Stimulated activated naive CD8-positive, alpha-beta T cell treated with anti-CD3 and anti-CD28 coated beads, Interleukin-15, amount 100 ng/mL, for 72 hours (primary cell): ENCODE results near the gene TMC6.
"Not testable (repeated sequence)": the region's sequence is repeated elsewhere in the genome, so short reads cannot be mapped to it uniquely, and the experiment has no call there.

Source experiments
- ATAC-seq: fragments of 150-1000 bp; cut with Tn5 transposase; 2 replicates; pipeline ENCODE4 v1.10.0; 2021; ENCODE audit warnings: mild to moderate bottlenecking, moderate library complexity
- DNase-seq, 2 donors: peaks; one replicate each; pipeline ENCODE4 v3.0.0; 2021 to 2022
- H3K27ac Mint-ChIP-seq, 2 donors: one replicate each; pipeline ENCODE4 v1.8.0; 2022; ENCODE audit warnings: mild to moderate bottlenecking in 2 of 2, mixed read lengths in 2 of 2, moderate library complexity in 2 of 2
- H3K27me3 Mint-ChIP-seq: one replicate; pipeline ENCODE4 v1.8.0; 2022; ENCODE audit warnings: mixed read lengths
- H3K4me1 Mint-ChIP-seq: one replicate; pipeline ENCODE4 v1.8.0; 2022; ENCODE audit warnings: mild to moderate bottlenecking, mixed read lengths
- H3K4me3 Mint-ChIP-seq, 2 donors: one replicate each; pipeline ENCODE4 v1.8.0; 2022; ENCODE audit warnings: mild to moderate bottlenecking in 2 of 2, mixed read lengths in 2 of 2, moderate library complexity in 1 of 2
- H3K9me3 Mint-ChIP-seq, 2 donors: one replicate each; pipeline ENCODE4 v1.8.0; 2022; ENCODE audit warnings: mixed read lengths in 2 of 2

The TMC6 gene

GRCh38 chr17:78142119-78142861, 13.7 kb upstream of the TMC6 start:
- peaks cover 81% of the 10 kb centered on the region for H3K4me1 Mint-ChIP-seq
- no peaks in the 10 kb centered on the region for H3K27me3 Mint-ChIP-seq
- H3K27ac Mint-ChIP-seq = peak overlapping the region in 1 of 2 donors; percentile 78
- no peak for ATAC-seq
- H3K9me3 Mint-ChIP-seq = no peaks in the 10 kb centered on the region
- no peak overlapping the region for H3K4me3 Mint-ChIP-seq
- no peak for DNase-seq

- H3K4me1 Mint-ChIP-seq = peaks cover 81% of the 10 kb centered on the region
- DNase-seq = no peak
- H3K4me3 Mint-ChIP-seq = no peak overlapping the region
- H3K9me3 Mint-ChIP-seq = no peaks in the 10 kb centered on the region
- ATAC-seq = no peak
- no peaks in the 10 kb centered on the region for H3K27me3 Mint-ChIP-seq
- H3K27ac Mint-ChIP-seq = peak overlapping the region in 1 of 2 donors; percentile 78
These were observed 13.0 kb upstream of the TMC6 start for GRCh38 chr17:78141437-78142118.

DNA sequence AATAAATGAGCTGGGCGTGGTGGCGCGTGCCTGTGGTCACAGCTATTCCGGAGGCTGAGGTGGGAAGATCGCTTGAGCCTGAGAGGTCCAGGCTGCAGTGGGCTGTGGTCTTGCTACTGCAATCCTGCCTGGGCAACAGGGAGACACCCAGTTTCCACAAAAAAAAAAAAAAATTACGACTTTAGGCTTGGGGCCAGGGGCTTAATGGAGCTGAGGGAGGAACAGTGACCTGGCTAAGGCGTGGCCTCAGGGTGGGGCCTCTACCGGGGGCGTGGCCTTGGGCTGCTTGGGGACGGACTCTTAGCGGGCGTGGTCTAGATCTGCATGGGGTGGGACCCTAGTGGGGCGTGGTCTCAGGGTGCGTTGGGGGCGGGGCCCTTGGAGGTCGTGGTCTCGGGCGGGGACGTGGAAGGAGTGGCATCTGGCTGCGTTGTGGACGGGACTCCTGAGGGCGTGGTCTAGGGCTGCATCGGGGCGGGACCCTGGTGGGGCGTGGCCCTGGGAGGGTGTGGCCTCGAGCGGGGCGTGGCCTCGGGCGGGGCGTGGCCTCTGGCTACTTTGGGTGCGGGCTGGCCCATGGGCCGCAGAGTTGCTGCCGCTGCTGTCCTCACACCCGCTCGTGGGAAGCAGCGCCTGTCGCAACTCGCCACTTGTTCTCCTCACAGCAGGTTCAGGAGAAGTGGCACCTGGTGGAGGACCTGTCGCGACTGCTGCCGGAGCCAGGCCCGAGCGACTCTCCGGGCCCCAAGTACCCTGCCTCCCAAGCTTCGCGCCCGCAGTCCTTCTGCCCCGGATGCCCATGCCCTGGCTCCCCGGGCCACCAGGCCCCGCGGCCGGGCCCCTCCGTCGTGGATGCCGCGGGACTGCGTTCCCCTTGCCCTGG, 11.9 kb upstream of the TMC6 start:
- Mint-ChIP-seq H3K4me3 (peak overlapping the region; percentile 30 to 38), H3K9me3 (no peaks in the 10 kb centered on the region), H3K4me1 (peaks cover 92% of the 10 kb centered on the region), H3K27ac (peak overlapping the region in 1 of 2 donors; percentile 35), H3K27me3 (no peaks in the 10 kb centered on the region)
- peak; percentile 98 to 100 for DNase-seq
- peak; percentile 89 for ATAC-seq

- H3K9me3 Mint-ChIP-seq, ATAC-seq, DNase-seq, H3K27me3 Mint-ChIP-seq: not testable (repeated sequence)
- peak overlapping the region in 1 of 2 donors; percentile 38 for H3K4me3 Mint-ChIP-seq
- H3K4me1 Mint-ChIP-seq = peaks cover 97% of the 10 kb centered on the region
- H3K27ac Mint-ChIP-seq = peak overlapping the region in 1 of 2 donors; percentile 74
These were observed 11.3 kb upstream of the TMC6 start for GRCh38 chr17:78139861-78140168.

GRCh38 chr17:78138204-78139060, 9.9 kb upstream of the TMC6 start:
- H3K27ac Mint-ChIP-seq = peak overlapping the region in 1 of 2 donors; percentile 94
- ATAC-seq = no peak
- H3K4me3 Mint-ChIP-seq = peak overlapping the region; percentile 31 to 54

DNA sequence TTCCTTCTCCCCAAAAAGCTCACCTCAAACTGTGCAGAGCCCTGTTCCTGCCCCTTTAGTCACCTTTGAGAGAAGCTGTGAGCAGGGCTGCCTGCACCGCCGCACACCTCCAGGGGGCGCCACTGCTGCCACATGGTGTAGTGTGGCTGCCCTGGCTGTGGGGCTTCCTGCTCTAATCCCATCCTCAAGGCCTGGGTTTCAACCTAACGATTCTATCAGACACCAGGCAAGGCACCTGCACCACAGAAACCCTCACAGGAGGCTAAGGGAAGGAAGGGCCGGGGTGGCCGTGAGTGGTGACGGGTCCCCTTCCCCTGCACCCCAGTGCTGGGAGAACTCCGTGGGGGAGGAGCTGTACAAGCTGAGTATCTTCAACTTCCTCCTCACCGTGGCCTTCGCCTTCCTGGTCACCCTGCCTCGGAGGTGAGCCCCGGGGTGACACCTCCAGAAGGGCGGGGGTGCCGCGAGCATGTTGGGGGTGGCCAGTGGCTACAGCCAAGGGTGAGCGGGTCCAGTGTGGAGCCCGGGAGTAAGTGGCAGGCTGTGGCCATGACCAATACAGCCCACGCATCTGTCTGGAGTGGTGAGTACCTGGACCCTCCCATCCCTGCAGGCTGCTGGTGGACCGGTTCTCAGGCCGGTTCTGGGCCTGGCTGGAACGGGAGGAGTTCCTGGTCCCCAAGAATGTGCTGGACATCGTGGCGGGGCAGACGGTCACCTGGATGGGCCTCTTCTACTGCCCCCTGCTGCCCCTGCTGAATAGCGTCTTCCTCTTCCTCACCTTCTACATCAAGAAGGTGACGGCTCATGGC, 9.0 kb upstream of the TMC6 start:
- DNase-seq = peak in 1 of 2 donors; percentile 46
- Mint-ChIP-seq H3K4me3 (peak overlapping the region in 1 of 2 donors; percentile 54), H3K27me3 (no peaks in the 10 kb centered on the region), H3K4me1 (peaks cover 97% of the 10 kb centered on the region), H3K9me3 (no peaks in the 10 kb centered on the region), H3K27ac (peak overlapping the region in 1 of 2 donors; percentile 94)
- ATAC-seq = peak; percentile 14

More at GRCh38 chr17:78138204-78139060, 9.9 kb upstream of the TMC6 start:
- Mint-ChIP-seq H3K9me3 (no peaks in the 10 kb centered on the region), H3K4me1 (peaks cover 97% of the 10 kb centered on the region), H3K27me3 (no peaks in the 10 kb centered on the region)
- peak in 1 of 2 donors; percentile 24 for DNase-seq

- Mint-ChIP-seq H3K27ac (peak overlapping the region in 1 of 2 donors; percentile 77), H3K4me3 (peak overlapping the region in 1 of 2 donors; percentile 31), H3K9me3 (no peaks in the 10 kb centered on the region), H3K27me3 (no peaks in the 10 kb centered on the region), H3K4me1 (peaks cover 85% of the 10 kb centered on the region)
- ATAC-seq (no peak), DNase-seq (no peak)
These were observed 7.4 kb upstream of the TMC6 start for GRCh38 chr17:78135858-78136500.

DNA sequence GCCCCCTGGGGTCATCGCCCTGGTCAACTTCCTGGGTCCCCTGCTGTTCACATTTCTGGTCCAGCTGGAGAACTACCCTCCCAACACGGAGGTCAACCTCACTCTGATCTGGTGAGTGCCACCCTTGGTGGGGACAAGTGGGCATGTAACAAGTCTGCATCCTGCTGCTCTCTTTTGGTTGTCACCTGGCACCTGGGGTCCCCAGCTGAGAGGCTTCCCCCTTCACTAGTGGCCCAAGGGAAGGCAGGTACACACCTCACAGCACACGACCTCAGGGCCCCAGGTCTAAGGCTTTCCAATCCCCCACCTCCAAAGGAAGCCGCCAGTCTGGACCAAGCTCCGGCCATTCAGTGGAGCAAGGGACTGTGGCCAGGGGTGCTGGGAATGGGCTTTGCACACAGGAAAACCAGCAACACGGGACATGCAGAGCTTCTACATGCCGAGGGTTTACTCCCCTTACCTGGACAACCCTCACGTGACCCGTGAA, 6.4 kb upstream of the TMC6 start:
- Mint-ChIP-seq H3K27me3 (no peaks in the 10 kb centered on the region), H3K9me3 (no peaks in the 10 kb centered on the region), H3K4me3 (no peak overlapping the region), H3K4me1 (peaks cover 87% of the 10 kb centered on the region), H3K27ac (no peak overlapping the region)
- no peak for ATAC-seq
- no peak for DNase-seq

DNA sequence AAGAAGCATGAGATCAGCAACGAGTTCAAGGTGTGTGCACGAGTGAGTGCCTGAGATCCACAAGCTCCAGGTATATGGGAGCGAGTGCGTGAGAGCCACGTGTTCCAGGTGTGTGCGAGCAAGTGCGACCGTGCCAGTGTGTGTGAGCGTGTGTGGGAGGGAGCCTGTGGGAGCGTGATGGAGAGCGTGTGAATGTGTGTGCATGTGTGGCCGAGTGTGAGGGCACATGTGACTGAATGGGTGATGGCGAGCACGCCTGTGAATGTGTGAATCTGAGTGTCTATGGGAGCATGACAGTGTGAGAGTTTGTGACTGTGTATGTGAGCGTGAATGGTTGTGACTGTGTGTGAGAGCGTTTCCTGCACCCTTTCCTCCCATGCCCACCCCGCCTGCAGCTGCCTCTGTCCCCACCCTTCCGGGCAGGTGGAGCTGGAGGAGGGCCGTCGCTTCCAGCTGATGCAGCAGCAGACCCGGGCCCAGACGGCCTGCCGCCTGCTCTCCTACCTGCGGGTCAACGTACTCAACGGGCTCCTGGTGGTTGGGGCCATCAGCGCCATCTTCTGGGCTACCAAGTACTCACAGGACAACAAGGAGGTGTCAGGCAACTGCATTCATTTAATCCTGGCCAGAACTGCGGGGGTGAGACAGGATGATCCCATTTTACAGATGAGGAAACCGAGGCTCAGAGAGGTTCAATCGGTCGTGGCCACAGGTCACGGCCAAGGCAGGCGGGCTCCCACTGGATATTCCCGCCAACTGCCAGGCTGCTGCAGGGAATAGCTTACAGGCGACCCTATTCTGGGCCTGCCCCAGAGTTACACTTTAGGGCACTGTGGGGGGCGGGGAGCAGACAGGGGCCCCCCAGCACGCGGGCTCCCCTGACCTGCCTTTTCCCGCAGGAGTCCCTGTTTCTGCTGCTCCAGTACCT, 5.7 kb upstream of the TMC6 start:
- H3K27me3 Mint-ChIP-seq = no peaks in the 10 kb centered on the region
- H3K9me3 Mint-ChIP-seq = no peaks in the 10 kb centered on the region
- peak overlapping the region; percentile 90 to 95 for H3K4me3 Mint-ChIP-seq
- peaks cover 87% of the 10 kb centered on the region for H3K4me1 Mint-ChIP-seq
- H3K27ac Mint-ChIP-seq = peak overlapping the region in 1 of 2 donors; percentile 3
- DNase-seq (peak; percentile 72 to 80), ATAC-seq (peak; percentile 4)

- no peaks in the 10 kb centered on the region for H3K27me3 Mint-ChIP-seq
- H3K27ac Mint-ChIP-seq = peak overlapping the region in 1 of 2 donors; percentile 23
- DNase-seq (peak in 1 of 2 donors; percentile 28), ATAC-seq (no peak)
- H3K4me3 Mint-ChIP-seq = peak overlapping the region; percentile 90 to 95
- peaks cover 84% of the 10 kb centered on the region for H3K4me1 Mint-ChIP-seq
- no peaks in the 10 kb centered on the region for H3K9me3 Mint-ChIP-seq
These were observed 4.8 kb upstream of the TMC6 start for GRCh38 chr17:78133179-78133951.

GRCh38 chr17:78132767-78133178, 4.2 kb upstream of the TMC6 start:
- Mint-ChIP-seq H3K4me3 (peak overlapping the region; percentile 90 to 95), H3K4me1 (peaks cover 79% of the 10 kb centered on the region), H3K27ac (no peak overlapping the region), H3K27me3 (no peaks in the 10 kb centered on the region), H3K9me3 (no peaks in the 10 kb centered on the region)
- DNase-seq (no peak), ATAC-seq (no peak)

GRCh38 chr17:78132084-78132676, 3.6 kb upstream of the TMC6 start:
- H3K4me1 Mint-ChIP-seq = peaks cover 78% of the 10 kb centered on the region
- ATAC-seq = peak; percentile 16
- H3K27me3 Mint-ChIP-seq = no peaks in the 10 kb centered on the region
- peak overlapping the region; percentile 11 to 74 for H3K27ac Mint-ChIP-seq
- peak overlapping the region; percentile 90 to 95 for H3K4me3 Mint-ChIP-seq
- no peaks in the 10 kb centered on the region for H3K9me3 Mint-ChIP-seq
- DNase-seq = peak; percentile 74 to 81
